ENCODE measurements around the gene HDC.

Gene HDC

GRCh38 chr15:50252556-50252955, 13.0 kb downstream of the HDC start:
- DNase-seq (ENCODE audit: low read depth in 3 of 3), result no peak

GRCh38 chr15:50251638-50252182, 13.8 kb downstream of the HDC start:
- no peak for DNase-seq (ENCODE audit: low read depth in 3 of 3)

GRCh38 chr15:50250760-50251394, 14.6 kb downstream of the HDC start:
- no peak for DNase-seq (ENCODE audit: low read depth in 3 of 3)

- no peak for DNase-seq (ENCODE audit: low read depth in 3 of 3)
These were observed 15.8 kb downstream of the HDC start for GRCh38 chr15:50249704-50250103.

GRCh38 chr15:50248994-50249582, 16.4 kb downstream of the HDC start:
- no peak for DNase-seq (ENCODE audit: low read depth in 3 of 3)

- DNase-seq (ENCODE audit: low read depth in 3 of 3), result peak in 1 of 3 donors; percentile 29
These were observed 17.5 kb downstream of the HDC start for GRCh38 chr15:50247819-50248655.

- DNase-seq (ENCODE audit: low read depth in 3 of 3), result no peak
These were observed 18.9 kb downstream of the HDC start for GRCh38 chr15:50246631-50247030.

GRCh38 chr15:50244959-50245624, 20.4 kb downstream of the HDC start:
- DNase-seq (ENCODE audit: low read depth in 3 of 3), result no peak

GRCh38 chr15:50244153-50244552, 21.4 kb downstream of the HDC start:
- DNase-seq (ENCODE audit: low read depth in 3 of 3), result no peak

- no peak for DNase-seq (ENCODE audit: low read depth in 3 of 3)
These were observed 23.7 kb downstream of the HDC start for GRCh38 chr15:50241684-50242450.

- DNase-seq (ENCODE audit: low read depth in 3 of 3), result no peak
These were observed 27.3 kb downstream of the HDC start for GRCh38 chr15:50238255-50238654.

- no peak for DNase-seq (ENCODE audit: low read depth in 3 of 3)
These were observed 29.1 kb downstream of the HDC start for GRCh38 chr15:50236433-50236832.

- DNase-seq (ENCODE audit: low read depth in 3 of 3), result no peak
These were observed 29.7 kb downstream of the HDC start for GRCh38 chr15:50235794-50236193.

- no peak for DNase-seq (ENCODE audit: low read depth in 3 of 3)
These were observed 30.8 kb downstream of the HDC start for GRCh38 chr15:50234764-50235163.

GRCh38 chr15:50233192-50233736, 32.3 kb downstream of the HDC start:
- no peak for DNase-seq (ENCODE audit: low read depth in 3 of 3)

GRCh38 chr15:50232791-50233190, 32.7 kb downstream of the HDC start:
- DNase-seq (ENCODE audit: low read depth in 3 of 3), result no peak

- DNase-seq (ENCODE audit: low read depth in 3 of 3), result no peak
These were observed 33.8 kb downstream of the HDC start for GRCh38 chr15:50231761-50232160.

GRCh38 chr15:50229336-50229735, 36.2 kb downstream of the HDC start:
- no peak for DNase-seq (ENCODE audit: low read depth in 3 of 3)

- DNase-seq (ENCODE audit: low read depth in 3 of 3), result no peak
These were observed 36.7 kb downstream of the HDC start for GRCh38 chr15:50228866-50229265.

- DNase-seq (ENCODE audit: low read depth in 3 of 3), result no peak
These were observed 38.5 kb downstream of the HDC start for GRCh38 chr15:50227076-50227475.

GRCh38 chr15:50225938-50226337, 39.6 kb downstream of the HDC start:
- no peak for DNase-seq (ENCODE audit: low read depth in 3 of 3)

All from stimulated activated CD4-positive, alpha-beta T cell treated with anti-CD3 and anti-CD28 coated beads, TNF-alpha, amount 100 ng/mL, for 48 hours (primary cell).